Measurements from ENCODE around the gene PPME1.
A peak's percentile ranks its signal among the peaks of the same experiment; 100 is the strongest.

The PPME1 gene

DNA sequence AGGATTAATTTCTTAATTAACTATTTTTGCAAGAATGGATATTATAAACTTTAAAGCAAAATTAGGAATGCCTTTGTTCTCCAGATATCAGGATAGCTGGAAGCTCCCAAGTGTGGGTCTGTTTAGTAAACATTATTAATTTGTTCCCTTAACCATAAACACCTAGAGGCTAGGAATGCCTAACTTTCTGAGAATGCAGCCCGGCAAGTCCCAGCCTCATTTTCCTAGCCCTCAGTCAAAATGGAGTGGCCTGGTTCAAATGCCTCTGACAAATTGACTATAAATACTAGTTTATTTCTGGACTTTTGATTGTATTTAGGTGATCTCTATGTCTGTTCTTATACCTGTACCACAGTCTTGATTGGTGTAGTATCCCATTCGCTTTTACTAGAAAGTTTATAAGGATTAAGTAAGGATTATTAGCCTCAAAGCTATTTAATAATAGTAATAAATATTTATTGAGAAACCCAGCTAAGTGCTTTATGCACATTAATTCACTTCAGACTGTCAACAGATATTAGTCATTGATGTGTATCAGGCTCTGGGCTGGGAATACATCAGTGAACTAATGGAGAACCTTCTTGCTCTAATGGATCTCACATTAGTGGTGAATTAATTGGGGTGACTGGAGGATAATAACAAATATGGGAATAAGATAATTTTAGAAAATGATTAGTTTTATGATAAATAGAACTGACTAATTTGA lies 25.8 kb downstream of the PPME1 start:
- Histone ChIP-seq H4K5ac (ENCODE audit: low read length) (no peak overlapping the region), H2BK120ac (ENCODE audit: low read depth, low read length) (no peak overlapping the region), H3K4me1 (ENCODE audit: control insufficient read depth, low read depth, low read length) (no peaks in the 10 kb centered on the region), H3K79me1 (ENCODE audit: low read length) (peaks cover 3% of the 10 kb centered on the region), H3K27ac (ENCODE audit: low read depth, low read length) (no peak overlapping the region), H3K56ac (ENCODE audit: low read length) (no peak overlapping the region), H3K4me2 (ENCODE audit: low read length) (no peak overlapping the region), H2AK5ac (ENCODE audit: low read length) (no peak overlapping the region), H3K27me3 (ENCODE audit: insufficient read depth, low read length, poor library complexity) (no peaks in the 10 kb centered on the region), H3K36me3 (ENCODE audit: control insufficient read depth, insufficient read depth, low read length) (no peaks in the 10 kb centered on the region), H3K18ac (ENCODE audit: low read length) (no peak overlapping the region), H4K8ac (ENCODE audit: low read depth, low read length) (no peak overlapping the region), H3K79me2 (ENCODE audit: control insufficient read depth, insufficient read depth, low read length) (no peaks in the 10 kb centered on the region), H3K4me3 (ENCODE audit: low read length) (no peak overlapping the region), H3K9ac (ENCODE audit: low read length) (no peak overlapping the region), H2BK5ac (ENCODE audit: low read length) (no peak overlapping the region), H2BK15ac (replicated peaks; ENCODE audit: low read depth) (no peak overlapping the region), H3K4ac (ENCODE audit: low read depth, low read length) (no peak overlapping the region), H3K23ac (ENCODE audit: low read length) (no peak overlapping the region)
- no CpG with 5 or more reads among the region's 2 CpGs for WGBS (ENCODE audit: extremely low coverage, insufficient coverage, low lambda C conversion rate)
- DNase-seq = peak; percentile 48

DNA sequence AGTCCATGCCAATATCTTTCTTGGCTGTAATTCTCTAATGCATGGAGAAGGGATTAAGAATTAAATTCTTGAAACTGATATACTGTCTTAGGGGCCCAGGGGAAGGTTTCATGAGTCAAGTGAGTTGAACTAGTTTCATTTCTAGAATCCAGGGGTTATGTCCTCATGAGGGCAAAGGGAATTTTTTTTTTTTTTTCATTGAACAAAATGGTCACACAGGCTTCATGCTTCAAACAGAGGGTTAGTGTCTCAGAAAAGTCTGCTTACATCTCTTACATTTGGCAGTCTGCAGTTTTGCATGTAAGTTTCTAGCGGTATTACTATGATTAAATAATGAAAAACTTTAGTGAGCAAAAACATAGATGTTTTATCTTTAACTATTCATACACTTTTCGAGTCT lies 32.9 kb downstream of the PPME1 start:
- no peak overlapping the region for H2BK15ac ChIP-seq (replicated peaks; ENCODE audit: low read depth)
- H3K23ac ChIP-seq (ENCODE audit: low read length) = no peak overlapping the region
- no peak overlapping the region for H2AK5ac ChIP-seq (ENCODE audit: low read length)
- H3K4me1 ChIP-seq (ENCODE audit: control insufficient read depth, low read depth, low read length) = no peaks in the 10 kb centered on the region
- H3K79me1 ChIP-seq (ENCODE audit: low read length) = no peaks in the 10 kb centered on the region
- H3K18ac ChIP-seq (ENCODE audit: low read length) = no peak overlapping the region
- no peak overlapping the region for H3K9ac ChIP-seq (ENCODE audit: low read length)
- H3K4me2 ChIP-seq (ENCODE audit: low read length) = no peak overlapping the region
- no peaks in the 10 kb centered on the region for H3K79me2 ChIP-seq (ENCODE audit: control insufficient read depth, insufficient read depth, low read length)
- no peak overlapping the region for H3K4ac ChIP-seq (ENCODE audit: low read depth, low read length)
- no peak overlapping the region for H2BK5ac ChIP-seq (ENCODE audit: low read length)
- H3K27ac ChIP-seq (ENCODE audit: low read depth, low read length) = no peak overlapping the region
- H3K27me3 ChIP-seq (ENCODE audit: insufficient read depth, low read length, poor library complexity) = no peaks in the 10 kb centered on the region
- no peak overlapping the region for H3K56ac ChIP-seq (ENCODE audit: low read length)
- WGBS (ENCODE audit: extremely low coverage, insufficient coverage, low lambda C conversion rate) = no CpG with 5 or more reads among the region's 2 CpGs
- H3K36me3 ChIP-seq (ENCODE audit: control insufficient read depth, insufficient read depth, low read length) = no peaks in the 10 kb centered on the region
- no peak overlapping the region for H4K8ac ChIP-seq (ENCODE audit: low read depth, low read length)
- H2BK120ac ChIP-seq (ENCODE audit: low read depth, low read length) = no peak overlapping the region
- DNase-seq = no peak
- no peak overlapping the region for H3K4me3 ChIP-seq (ENCODE audit: low read length)
- H4K5ac ChIP-seq (ENCODE audit: low read length) = no peak overlapping the region

DNA sequence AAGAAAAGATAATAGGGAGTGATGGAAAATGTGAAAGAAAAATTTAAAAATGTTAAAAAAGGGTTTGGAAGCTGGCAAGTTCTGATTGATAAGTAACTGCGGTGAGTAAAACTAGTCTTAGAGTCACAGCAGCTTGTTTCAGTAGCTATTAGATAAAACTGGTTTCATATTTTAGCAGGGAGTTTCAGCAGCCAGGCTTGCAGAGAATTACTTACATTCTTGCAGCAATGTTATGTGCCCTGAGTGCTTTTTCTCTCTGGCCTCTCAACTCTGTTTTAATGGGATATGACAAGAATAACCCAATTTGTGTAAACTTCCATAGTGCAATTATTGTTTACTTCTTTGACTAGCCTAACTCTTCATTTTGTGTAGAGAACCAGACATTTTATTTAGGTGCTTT lies 33.6 kb downstream of the PPME1 start:
- WGBS (ENCODE audit: extremely low coverage, insufficient coverage, low lambda C conversion rate) = 100% methylated on average over 1 of the region's 1 CpG
- Histone ChIP-seq H2BK15ac (replicated peaks; ENCODE audit: low read depth) (no peak overlapping the region), H4K5ac (ENCODE audit: low read length) (no peak overlapping the region)

DNA sequence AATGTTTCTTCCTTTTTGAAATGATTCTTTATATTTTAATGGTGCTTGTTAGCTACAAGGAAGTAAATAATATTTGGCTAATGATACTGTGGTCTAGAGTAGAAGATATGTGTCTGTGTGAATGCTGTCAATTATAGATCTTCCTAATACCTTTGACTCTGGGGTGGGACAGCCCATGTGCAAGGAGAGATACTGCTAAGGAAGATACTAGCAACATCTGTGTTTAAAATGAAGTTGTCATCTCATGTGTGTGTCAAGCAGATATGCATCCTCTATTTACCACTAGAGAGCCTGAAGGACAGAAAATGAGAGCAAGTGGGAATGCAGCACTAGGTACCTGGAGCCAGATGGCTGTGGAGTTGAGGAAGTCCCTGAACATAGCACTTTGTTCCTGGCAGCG lies 34.1 kb downstream of the PPME1 start:
- H3K4me1 ChIP-seq (ENCODE audit: control insufficient read depth, low read depth, low read length) = no peaks in the 10 kb centered on the region
- H4K8ac ChIP-seq (ENCODE audit: low read depth, low read length) = no peak overlapping the region
- no CpG with 5 or more reads among the region's 1 CpG for WGBS (ENCODE audit: extremely low coverage, insufficient coverage, low lambda C conversion rate)
- no peak overlapping the region for H3K27ac ChIP-seq (ENCODE audit: low read depth, low read length)
- H3K4ac ChIP-seq (ENCODE audit: low read depth, low read length) = no peak overlapping the region
- no peak overlapping the region for H2BK15ac ChIP-seq (replicated peaks; ENCODE audit: low read depth)
- DNase-seq = no peak
- H2BK120ac ChIP-seq (ENCODE audit: low read depth, low read length) = no peak overlapping the region
- H3K9ac ChIP-seq (ENCODE audit: low read length) = no peak overlapping the region
- no peaks in the 10 kb centered on the region for H3K27me3 ChIP-seq (ENCODE audit: insufficient read depth, low read length, poor library complexity)
- H3K79me1 ChIP-seq (ENCODE audit: low read length) = no peaks in the 10 kb centered on the region
- H3K18ac ChIP-seq (ENCODE audit: low read length) = no peak overlapping the region
- no peak overlapping the region for H3K4me3 ChIP-seq (ENCODE audit: low read length)
- H3K36me3 ChIP-seq (ENCODE audit: control insufficient read depth, insufficient read depth, low read length) = no peaks in the 10 kb centered on the region
- no peak overlapping the region for H2BK5ac ChIP-seq (ENCODE audit: low read length)
- H3K56ac ChIP-seq (ENCODE audit: low read length) = no peak overlapping the region
- H3K4me2 ChIP-seq (ENCODE audit: low read length) = no peak overlapping the region
- no peak overlapping the region for H2AK5ac ChIP-seq (ENCODE audit: low read length)
- no peak overlapping the region for H3K23ac ChIP-seq (ENCODE audit: low read length)
- H3K79me2 ChIP-seq (ENCODE audit: control insufficient read depth, insufficient read depth, low read length) = no peaks in the 10 kb centered on the region
- no peak overlapping the region for H4K5ac ChIP-seq (ENCODE audit: low read length)

More for the DNA sequence above, 33.6 kb downstream of the PPME1 start:
- Histone ChIP-seq H3K23ac (ENCODE audit: low read length) (no peak overlapping the region), H3K27me3 (ENCODE audit: insufficient read depth, low read length, poor library complexity) (no peaks in the 10 kb centered on the region), H3K4me3 (ENCODE audit: low read length) (no peak overlapping the region), H3K9ac (ENCODE audit: low read length) (no peak overlapping the region), H3K27ac (ENCODE audit: low read depth, low read length) (no peak overlapping the region), H3K4ac (ENCODE audit: low read depth, low read length) (no peak overlapping the region), H3K56ac (ENCODE audit: low read length) (no peak overlapping the region), H3K18ac (ENCODE audit: low read length) (no peak overlapping the region), H4K8ac (ENCODE audit: low read depth, low read length) (no peak overlapping the region), H2AK5ac (ENCODE audit: low read length) (no peak overlapping the region), H2BK120ac (ENCODE audit: low read depth, low read length) (no peak overlapping the region), H3K79me1 (ENCODE audit: low read length) (no peaks in the 10 kb centered on the region), H3K4me1 (ENCODE audit: control insufficient read depth, low read depth, low read length) (no peaks in the 10 kb centered on the region), H3K4me2 (ENCODE audit: low read length) (no peak overlapping the region), H3K36me3 (ENCODE audit: control insufficient read depth, insufficient read depth, low read length) (no peaks in the 10 kb centered on the region), H2BK5ac (ENCODE audit: low read length) (no peak overlapping the region), H3K79me2 (ENCODE audit: control insufficient read depth, insufficient read depth, low read length) (no peaks in the 10 kb centered on the region)
- DNase-seq = no peak

DNA sequence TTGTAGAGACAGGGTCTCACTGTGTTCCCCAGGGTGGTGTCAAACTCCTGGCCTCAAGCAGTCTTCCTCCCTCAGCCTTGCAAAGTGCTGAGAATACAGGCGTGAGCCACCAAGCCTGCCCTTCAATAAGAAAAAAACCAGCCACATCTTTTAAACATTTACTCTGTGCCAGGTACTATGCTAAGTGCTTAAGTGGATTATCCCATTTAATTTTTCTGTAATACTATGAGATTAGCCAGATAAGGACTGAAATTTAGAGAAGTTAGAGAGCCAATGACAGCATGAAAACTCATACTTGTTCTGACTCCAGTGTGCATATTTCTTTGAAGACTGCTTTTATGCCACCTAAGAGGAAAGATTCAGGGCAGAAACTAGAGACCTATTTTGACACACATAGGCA lies 35.7 kb downstream of the PPME1 start:
- no peak overlapping the region for H3K18ac ChIP-seq (ENCODE audit: low read length)

DNA sequence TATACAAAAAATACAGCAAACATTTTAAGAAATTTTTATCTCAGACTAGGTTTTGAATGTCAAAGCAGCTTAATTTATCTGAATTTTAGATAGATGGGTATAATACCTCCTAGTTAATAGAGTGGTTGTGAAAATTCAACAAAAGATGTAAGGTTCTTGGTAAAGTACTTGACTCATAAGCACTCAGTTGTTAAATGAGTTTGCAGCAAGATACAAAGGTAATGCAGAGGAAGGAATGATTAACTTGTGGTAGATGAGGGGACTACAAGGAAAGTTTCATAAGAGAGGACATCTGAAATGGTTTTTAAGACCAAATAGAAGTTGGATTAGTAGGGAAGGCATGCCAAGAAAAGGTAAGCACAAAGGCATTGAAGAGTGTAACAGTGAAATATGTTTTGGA lies 37.4 kb downstream of the PPME1 start:
- no peak overlapping the region for H2BK120ac ChIP-seq (ENCODE audit: low read depth, low read length)
- H3K23ac ChIP-seq (ENCODE audit: low read length) = no peak overlapping the region
- H3K56ac ChIP-seq (ENCODE audit: low read length) = no peak overlapping the region
- H3K36me3 ChIP-seq (ENCODE audit: control insufficient read depth, insufficient read depth, low read length) = no peaks in the 10 kb centered on the region
- DNase-seq = no peak
- no peak overlapping the region for H3K27ac ChIP-seq (ENCODE audit: low read depth, low read length)
- H3K18ac ChIP-seq (ENCODE audit: low read length) = no peak overlapping the region
- no peaks in the 10 kb centered on the region for H3K79me2 ChIP-seq (ENCODE audit: control insufficient read depth, insufficient read depth, low read length)
- no peaks in the 10 kb centered on the region for H3K4me1 ChIP-seq (ENCODE audit: control insufficient read depth, low read depth, low read length)
- no peaks in the 10 kb centered on the region for H3K27me3 ChIP-seq (ENCODE audit: insufficient read depth, low read length, poor library complexity)
- H3K4me2 ChIP-seq (ENCODE audit: low read length) = no peak overlapping the region
- H3K79me1 ChIP-seq (ENCODE audit: low read length) = no peaks in the 10 kb centered on the region
- no peak overlapping the region for H3K4ac ChIP-seq (ENCODE audit: low read depth, low read length)
- H3K9ac ChIP-seq (ENCODE audit: low read length) = no peak overlapping the region
- no peak overlapping the region for H2BK5ac ChIP-seq (ENCODE audit: low read length)
- H3K4me3 ChIP-seq (ENCODE audit: low read length) = no peak overlapping the region
- H4K5ac ChIP-seq (ENCODE audit: low read length) = no peak overlapping the region
- H2BK15ac ChIP-seq (replicated peaks; ENCODE audit: low read depth) = no peak overlapping the region
- no peak overlapping the region for H2AK5ac ChIP-seq (ENCODE audit: low read length)
- no peak overlapping the region for H4K8ac ChIP-seq (ENCODE audit: low read depth, low read length)

More for the DNA sequence above, 35.7 kb downstream of the PPME1 start:
- Histone ChIP-seq H3K27me3 (ENCODE audit: insufficient read depth, low read length, poor library complexity) (no peaks in the 10 kb centered on the region), H3K36me3 (ENCODE audit: control insufficient read depth, insufficient read depth, low read length) (no peaks in the 10 kb centered on the region), H2BK120ac (ENCODE audit: low read depth, low read length) (no peak overlapping the region), H2AK5ac (ENCODE audit: low read length) (no peak overlapping the region), H3K4me2 (ENCODE audit: low read length) (no peak overlapping the region), H3K79me1 (ENCODE audit: low read length) (no peaks in the 10 kb centered on the region), H4K8ac (ENCODE audit: low read depth, low read length) (no peak overlapping the region), H2BK15ac (replicated peaks; ENCODE audit: low read depth) (no peak overlapping the region), H3K4me3 (ENCODE audit: low read length) (no peak overlapping the region), H3K4ac (ENCODE audit: low read depth, low read length) (no peak overlapping the region), H3K4me1 (ENCODE audit: control insufficient read depth, low read depth, low read length) (no peaks in the 10 kb centered on the region), H2BK5ac (ENCODE audit: low read length) (no peak overlapping the region), H3K56ac (ENCODE audit: low read length) (no peak overlapping the region), H3K79me2 (ENCODE audit: control insufficient read depth, insufficient read depth, low read length) (no peaks in the 10 kb centered on the region), H4K5ac (ENCODE audit: low read length) (no peak overlapping the region), H3K23ac (ENCODE audit: low read length) (no peak overlapping the region), H3K9ac (ENCODE audit: low read length) (no peak overlapping the region), H3K27ac (ENCODE audit: low read depth, low read length) (no peak overlapping the region)
- WGBS (ENCODE audit: extremely low coverage, insufficient coverage, low lambda C conversion rate) = no CpG with 5 or more reads among the region's 1 CpG
- DNase-seq = no peak
